HG02870 (cell line): ENCODE data around the gene DOK3.

Experiments
- ATAC-seq: cut with Tn5 transposase; IDR thresholded peaks from one replicate; pipeline ENCODE4 v1.9.1; 2021; ENCODE audit warnings: mild to moderate bottlenecking, moderate library complexity; ENCODE audit not compliant: unreplicated experiment

DOK3 gene

GRCh38 chr5:177484902-177485549 is 24.6 kb downstream of the DOK3 start:
- ATAC-seq = no peak

- no peak for ATAC-seq
Measured at GRCh38 chr5:177483994-177484901, 25.4 kb downstream of the DOK3 start.

- no peak for ATAC-seq
Measured at GRCh38 chr5:177483042-177483441, 26.6 kb downstream of the DOK3 start.

- no peak for ATAC-seq
Measured at GRCh38 chr5:177482359-177482795, 27.2 kb downstream of the DOK3 start.

GRCh38 chr5:177479774-177480173 is 29.9 kb downstream of the DOK3 start:
- no peak for ATAC-seq

- no peak for ATAC-seq
Measured at GRCh38 chr5:177478711-177479646, 30.6 kb downstream of the DOK3 start.

GRCh38 chr5:177477701-177478477 is 31.7 kb downstream of the DOK3 start:
- ATAC-seq = no peak

- ATAC-seq = no peak
Measured at GRCh38 chr5:177476531-177477233, 32.9 kb downstream of the DOK3 start.

GRCh38 chr5:177475563-177476427 is 33.8 kb downstream of the DOK3 start:
- no peak for ATAC-seq

GRCh38 chr5:177474846-177475562 is 34.6 kb downstream of the DOK3 start:
- ATAC-seq = no peak

GRCh38 chr5:177474002-177474476 is 35.6 kb downstream of the DOK3 start:
- no peak for ATAC-seq

- ATAC-seq = no peak
Measured at GRCh38 chr5:177473443-177474001, 36.1 kb downstream of the DOK3 start, which contains the start of gene DBN1. TSS of gene DBN1 (minus strand) at chr5:177473634. CDS start at chr5:177473521, 113 bp downstream.

- peak; percentile 49 for ATAC-seq
Measured at GRCh38 chr5:177472460-177473442, 36.9 kb downstream of the DOK3 start.

GRCh38 chr5:177471610-177472356 is 37.8 kb downstream of the DOK3 start:
- ATAC-seq = no peak

- no peak for ATAC-seq
Measured at GRCh38 chr5:177470759-177471536, 38.7 kb downstream of the DOK3 start.
